Activated naive CD8-positive, alpha-beta T cell treated with anti-CD3 and anti-CD28 coated beads, Interleukin-2, amount 10 ng/mL, durations not matched to agents 7 days and 5 days (primary cell): ENCODE results near the gene ZRANB3. TPM values are rescaled to one million over a fixed set of nuclear protein-coding genes. Genes with fewer than 3 reads are reported as not detected.
"Not testable (repeated sequence)": the region's sequence is repeated elsewhere in the genome, so short reads cannot be mapped to it uniquely, and the experiment has no call there.

Experiments used
- ATAC-seq: fragments of 150-1000 bp; cut with Tn5 transposase; one replicate; pipeline ENCODE4 v1.10.0; 2021; ENCODE audit warnings: low read depth, moderate library complexity
- POLR2A ChIA-PET: fragments of 350-600 bp; sonication (Branson Sonifier 250); formaldehyde crosslinking; loops from one replicate; lab custom pipeline; 2021; ENCODE audit warnings: antibody characterized with exemption; lab: Charles Lee
- DNase-seq: peaks from one replicate; pipeline ENCODE4 v3.0.0; 2021
- H3K27ac Mint-ChIP-seq: one replicate; pipeline ENCODE4 v1.8.0; 2022; ENCODE audit warnings: mild to moderate bottlenecking, mixed read lengths
- H3K27me3 Mint-ChIP-seq: one replicate; pipeline ENCODE4 v1.8.0; 2022; ENCODE audit warnings: mild to moderate bottlenecking, moderate library complexity, mixed read lengths
- H3K36me3 Mint-ChIP-seq: one replicate; pipeline ENCODE4 v1.8.0; 2021; ENCODE audit warnings: mild to moderate bottlenecking, mixed read lengths
- H3K4me1 Mint-ChIP-seq: one replicate; pipeline ENCODE4 v1.8.0; 2021; ENCODE audit warnings: mixed read lengths
- H3K4me3 Mint-ChIP-seq: one replicate; pipeline ENCODE4 v1.8.0; 2022; ENCODE audit warnings: mild to moderate bottlenecking, moderate library complexity, mixed read lengths
- H3K9me3 Mint-ChIP-seq: one replicate; pipeline ENCODE4 v1.8.0; 2021; ENCODE audit warnings: mixed read lengths
- total RNA-seq, 2 experiments: library from RNA; stranded (reverse); gene quantifications; one replicate each; pipeline ENCODE4 v1.2.3, GENCODE V29; 2021

Gene ZRANB3
- total RNA-seq, 2 experiments from 2014 or later = 7.0 to 7.9 TPM

DNA sequence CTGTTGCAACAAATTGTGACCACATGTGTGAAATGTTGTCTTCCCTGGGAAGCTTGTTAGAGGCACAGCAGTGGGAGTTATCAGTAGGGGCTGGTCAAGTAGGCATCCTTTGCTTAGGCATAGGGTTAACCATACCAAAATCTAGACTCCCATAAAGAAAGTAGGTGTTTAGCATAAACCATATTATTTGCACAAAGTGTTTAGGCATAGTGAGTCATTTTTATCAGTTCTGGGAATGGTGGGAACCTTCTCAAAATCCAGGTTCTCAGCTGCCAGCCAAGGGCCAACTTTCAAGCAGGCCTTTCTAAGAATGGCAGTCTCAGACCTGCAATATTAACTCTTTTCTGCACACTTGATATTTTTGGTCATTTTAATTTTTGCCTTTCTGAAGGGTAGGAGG lies 390.4 kb downstream of the ZRANB3 start:
- POLR2A ChIA-PET = no interaction called here
- no peaks in the 10 kb centered on the region for H3K27me3 Mint-ChIP-seq
- peaks cover 1% of the 10 kb centered on the region for H3K4me1 Mint-ChIP-seq
- ATAC-seq (no peak), DNase-seq (no peak)
- H3K4me3 Mint-ChIP-seq = no peak overlapping the region
- no peak overlapping the region for H3K27ac Mint-ChIP-seq
- H3K36me3 Mint-ChIP-seq = peaks cover 63% of the 10 kb centered on the region
- H3K9me3 Mint-ChIP-seq = peaks cover 17% of the 10 kb centered on the region

DNA sequence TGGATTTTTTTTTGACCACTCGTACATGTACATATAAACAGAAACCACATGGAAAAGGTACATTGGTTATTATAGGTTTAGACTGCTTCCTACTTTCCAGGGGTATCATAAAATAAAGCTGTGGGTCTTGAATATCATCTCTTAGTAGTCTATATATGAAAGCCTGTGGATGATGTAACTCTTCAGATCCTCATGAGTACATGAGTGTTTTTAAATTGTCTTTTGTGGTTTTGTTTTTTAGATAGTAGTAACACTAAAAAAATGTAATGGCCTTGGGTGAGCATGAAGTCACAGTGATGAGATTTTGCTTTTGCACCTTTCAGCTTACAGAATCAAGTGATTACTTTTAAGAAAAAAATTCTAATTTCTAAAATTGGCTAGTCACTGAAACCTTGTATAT lies 398.7 kb downstream of the ZRANB3 start:
- peaks cover 47% of the 10 kb centered on the region for H3K36me3 Mint-ChIP-seq
- ATAC-seq = no peak

DNA sequence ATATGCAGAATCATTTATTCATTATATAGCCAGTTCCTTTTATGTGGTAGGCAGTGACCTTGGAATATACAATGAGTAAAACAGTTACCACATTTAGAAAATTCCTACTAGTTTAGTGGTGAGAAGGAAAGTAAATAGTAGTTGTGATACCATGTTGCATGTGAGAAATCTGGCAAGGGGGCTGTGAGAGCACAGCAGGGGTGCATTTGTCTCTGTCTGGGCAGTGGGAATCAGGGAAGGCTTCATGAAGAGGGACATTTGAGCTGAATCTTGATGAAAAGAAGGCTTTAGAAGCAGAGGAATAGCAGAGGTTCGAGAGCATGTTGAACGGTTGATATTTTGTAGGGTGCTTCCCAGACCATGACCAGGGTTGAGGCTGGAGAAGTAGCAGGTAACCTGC lies 400.3 kb downstream of the ZRANB3 start:
- Mint-ChIP-seq H3K4me3 (no peak overlapping the region), H3K27me3 (no peaks in the 10 kb centered on the region)

More for the DNA sequence above, 398.7 kb downstream of the ZRANB3 start:
- no peak for DNase-seq
- no peak overlapping the region for H3K27ac Mint-ChIP-seq
- H3K4me1 Mint-ChIP-seq = peaks cover 4% of the 10 kb centered on the region
- no peak overlapping the region for H3K4me3 Mint-ChIP-seq
- H3K9me3 Mint-ChIP-seq = no peaks in the 10 kb centered on the region
- POLR2A ChIA-PET = no interaction called here
- H3K27me3 Mint-ChIP-seq = no peaks in the 10 kb centered on the region

DNA sequence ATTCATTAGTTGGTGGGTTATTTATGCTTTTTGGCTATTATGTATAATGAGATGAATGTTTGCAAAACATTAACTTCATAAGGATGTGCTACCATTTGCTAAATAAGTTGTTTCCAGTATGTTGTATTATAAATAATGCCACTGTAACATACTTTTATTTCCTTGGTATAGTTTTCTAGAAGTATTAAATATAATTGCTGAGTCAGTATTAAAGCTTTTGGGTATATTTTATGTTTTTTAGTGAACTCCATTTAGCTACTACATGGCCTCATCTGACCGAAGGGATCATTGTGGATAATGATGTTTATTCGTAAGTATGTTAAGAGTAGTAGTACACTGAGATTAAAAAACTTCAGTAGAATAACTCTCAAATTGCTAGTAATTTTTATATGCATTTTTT lies 405.1 kb downstream of the ZRANB3 start:
- Mint-ChIP-seq H3K4me3 (no peak overlapping the region), H3K9me3 (no peaks in the 10 kb centered on the region), H3K27ac (no peak overlapping the region), H3K36me3 (peaks cover 15% of the 10 kb centered on the region), H3K27me3 (no peaks in the 10 kb centered on the region), H3K4me1 (peaks cover 1% of the 10 kb centered on the region)
- POLR2A ChIA-PET = no interaction called here
- no peak for DNase-seq
- ATAC-seq = no peak

More for the DNA sequence above, 400.3 kb downstream of the ZRANB3 start:
- no peaks in the 10 kb centered on the region for H3K9me3 Mint-ChIP-seq
- H3K27ac Mint-ChIP-seq = peak overlapping the region; percentile 0
- DNase-seq (no peak), ATAC-seq (no peak)
- peaks cover 4% of the 10 kb centered on the region for H3K4me1 Mint-ChIP-seq
- peaks cover 41% of the 10 kb centered on the region for H3K36me3 Mint-ChIP-seq
- POLR2A ChIA-PET = no interaction called here

DNA sequence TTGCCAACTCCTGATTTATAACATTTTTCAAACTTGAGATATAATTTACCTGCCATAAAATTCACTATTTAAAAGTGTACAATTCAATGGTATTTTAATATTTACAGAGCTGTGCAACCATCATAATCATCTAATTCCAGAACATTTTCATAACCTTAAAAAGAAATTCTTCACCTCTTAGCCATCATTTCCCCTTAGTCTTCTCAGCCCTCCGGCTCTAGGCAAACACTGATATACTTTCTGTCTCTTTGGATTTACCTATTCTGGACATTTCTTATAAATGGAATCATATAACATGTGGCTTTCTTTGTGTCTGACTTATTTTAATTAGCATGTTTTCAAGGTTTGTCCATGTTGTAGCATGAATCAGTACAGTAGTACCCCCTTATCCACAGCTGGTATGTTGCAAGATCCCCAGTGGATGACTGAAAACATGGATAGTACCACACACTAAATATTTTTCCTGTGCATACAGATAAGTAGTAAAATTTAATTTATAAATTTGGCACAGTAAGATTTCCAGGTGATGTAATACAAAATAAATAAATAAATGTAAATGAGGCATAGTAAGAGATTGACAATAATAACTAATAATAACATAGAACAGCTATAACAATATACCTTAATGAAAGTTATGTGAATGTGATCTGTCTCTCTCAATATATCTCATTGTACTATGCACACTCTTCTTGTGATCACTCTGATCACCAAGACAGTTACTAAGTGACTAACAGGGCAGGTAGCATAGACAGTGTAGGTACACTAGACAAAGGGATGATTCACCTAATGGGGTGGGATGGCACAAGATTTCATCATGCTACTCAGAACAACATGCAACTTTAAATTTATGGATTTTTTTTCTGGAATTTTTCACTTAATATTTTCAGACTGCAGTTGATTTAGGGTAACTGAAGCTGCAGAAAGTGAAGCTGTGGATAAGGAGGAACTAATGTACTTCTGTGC lies 405.8 kb downstream of the ZRANB3 start:
- H3K9me3 Mint-ChIP-seq = no peaks in the 10 kb centered on the region

DNA sequence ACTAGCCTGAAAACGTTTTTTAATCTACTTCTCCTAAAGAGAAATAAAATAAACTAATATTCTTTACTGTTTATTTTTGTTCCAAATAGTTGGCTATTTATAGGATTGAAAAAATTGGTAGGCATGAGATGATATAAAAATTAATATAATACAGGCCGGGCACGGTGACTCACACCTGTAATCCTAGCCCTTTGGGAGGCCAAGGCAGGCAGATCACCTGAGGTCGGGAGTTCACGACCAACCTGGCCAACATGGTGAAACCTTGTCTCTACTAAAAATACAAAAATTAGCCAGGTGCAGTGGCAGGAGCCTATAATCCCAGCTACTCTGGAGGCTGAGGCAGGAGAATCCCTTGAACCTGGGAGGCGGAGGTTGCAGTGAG lies 409.4 kb downstream of the ZRANB3 start:
- H3K9me3 Mint-ChIP-seq, ATAC-seq, DNase-seq, POLR2A ChIA-PET, H3K27me3 Mint-ChIP-seq, H3K4me3 Mint-ChIP-seq, H3K27ac Mint-ChIP-seq, H3K4me1 Mint-ChIP-seq: not testable (repeated sequence)
- H3K36me3 Mint-ChIP-seq = peaks cover 14% of the 10 kb centered on the region

More for the DNA sequence above, 405.8 kb downstream of the ZRANB3 start:
- ATAC-seq (no peak), DNase-seq (no peak)
- Mint-ChIP-seq H3K4me1 (no peaks in the 10 kb centered on the region), H3K27me3 (no peaks in the 10 kb centered on the region), H3K27ac (no peak overlapping the region), H3K4me3 (no peak overlapping the region), H3K36me3 (peaks cover 15% of the 10 kb centered on the region)
- POLR2A ChIA-PET = no interaction called here

DNA sequence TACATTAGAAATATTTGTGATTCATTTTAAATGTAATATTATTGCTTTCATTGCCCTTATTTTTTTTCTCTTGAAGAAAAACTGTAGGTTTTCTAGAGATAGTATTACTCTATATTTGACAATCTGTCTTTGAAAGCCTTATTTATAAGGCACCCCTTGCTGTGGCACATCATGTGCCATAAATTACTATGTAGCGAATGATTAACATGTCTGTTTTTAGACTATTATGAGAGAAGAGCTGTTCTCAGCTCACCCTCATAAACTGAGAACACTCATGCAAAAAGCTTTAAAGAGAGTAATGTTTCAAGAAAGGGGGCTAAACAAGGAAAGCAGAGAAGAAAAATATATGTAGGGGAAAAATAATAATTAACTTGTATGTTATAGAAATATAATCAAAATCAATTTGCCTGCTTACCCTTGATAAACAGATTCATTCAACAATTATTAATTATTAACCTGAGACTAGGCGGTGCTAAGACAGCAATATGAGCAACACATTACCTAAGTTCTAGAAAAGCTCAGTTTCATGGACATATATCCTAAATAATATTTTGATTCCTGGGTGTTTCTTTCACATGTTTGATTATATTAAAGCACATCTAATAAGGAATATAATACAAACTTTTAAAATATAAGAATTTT lies 409.9 kb downstream of the ZRANB3 start:
- POLR2A ChIA-PET = no interaction called here
- ATAC-seq = no peak
- Mint-ChIP-seq H3K4me3 (no peak overlapping the region), H3K9me3 (no peaks in the 10 kb centered on the region), H3K27ac (no peak overlapping the region), H3K4me1 (peaks cover 3% of the 10 kb centered on the region), H3K27me3 (no peaks in the 10 kb centered on the region), H3K36me3 (peaks cover 14% of the 10 kb centered on the region)
- DNase-seq = no peak

DNA sequence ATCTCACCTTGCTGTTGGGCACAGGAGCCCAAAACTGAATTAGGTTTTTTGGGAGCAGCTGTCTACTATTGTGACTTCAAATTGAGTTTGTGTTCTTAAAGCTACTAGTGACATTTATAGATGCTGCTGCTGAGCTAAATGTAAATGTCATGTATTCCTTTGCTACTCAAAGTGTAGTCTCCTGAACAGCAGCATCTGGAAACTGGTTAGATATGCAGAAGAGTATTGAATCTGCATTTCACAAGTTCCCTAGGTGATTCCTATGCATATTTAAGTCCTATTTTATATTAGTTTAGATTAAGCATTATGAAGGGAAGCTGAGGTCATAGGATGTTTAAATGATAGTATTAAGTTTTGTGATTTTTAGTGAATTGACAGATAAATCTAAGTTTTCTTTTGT lies 411.4 kb downstream of the ZRANB3 start:
- POLR2A ChIA-PET = no interaction called here
- no peak overlapping the region for H3K4me3 Mint-ChIP-seq
- H3K27me3 Mint-ChIP-seq = no peaks in the 10 kb centered on the region
- ATAC-seq (no peak), DNase-seq (no peak)
- no peak overlapping the region for H3K27ac Mint-ChIP-seq
- H3K4me1 Mint-ChIP-seq = peaks cover 3% of the 10 kb centered on the region
- no peaks in the 10 kb centered on the region for H3K9me3 Mint-ChIP-seq
- H3K36me3 Mint-ChIP-seq = peaks cover 14% of the 10 kb centered on the region

DNA sequence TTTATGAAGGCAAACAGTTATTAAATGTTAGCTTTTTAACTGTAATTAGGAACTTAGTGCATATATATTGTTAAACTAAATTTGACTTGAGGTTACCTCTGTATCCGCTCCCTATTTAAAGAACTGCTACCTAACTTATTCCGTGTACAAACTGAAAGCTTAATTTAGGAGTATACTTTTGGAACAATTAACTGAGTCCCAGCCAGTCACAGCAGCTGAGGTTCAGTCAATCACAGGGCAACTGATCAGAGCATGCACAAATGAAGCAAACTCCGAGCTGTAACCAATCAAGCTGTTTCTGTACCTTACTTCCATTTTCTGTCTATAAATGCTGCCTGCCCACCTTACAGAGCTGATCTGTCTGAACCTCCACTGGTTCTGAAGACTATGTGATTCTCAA lies 417.7 kb downstream of the ZRANB3 start:
- no peak for ATAC-seq
- H3K4me1 Mint-ChIP-seq = no peaks in the 10 kb centered on the region
- no peak overlapping the region for H3K4me3 Mint-ChIP-seq
- DNase-seq = no peak
- no peaks in the 10 kb centered on the region for H3K27me3 Mint-ChIP-seq
- no peak overlapping the region for H3K27ac Mint-ChIP-seq
- H3K9me3 Mint-ChIP-seq = peaks cover 2% of the 10 kb centered on the region
- POLR2A ChIA-PET = no interaction called here
- H3K36me3 Mint-ChIP-seq = peaks cover 9% of the 10 kb centered on the region

DNA sequence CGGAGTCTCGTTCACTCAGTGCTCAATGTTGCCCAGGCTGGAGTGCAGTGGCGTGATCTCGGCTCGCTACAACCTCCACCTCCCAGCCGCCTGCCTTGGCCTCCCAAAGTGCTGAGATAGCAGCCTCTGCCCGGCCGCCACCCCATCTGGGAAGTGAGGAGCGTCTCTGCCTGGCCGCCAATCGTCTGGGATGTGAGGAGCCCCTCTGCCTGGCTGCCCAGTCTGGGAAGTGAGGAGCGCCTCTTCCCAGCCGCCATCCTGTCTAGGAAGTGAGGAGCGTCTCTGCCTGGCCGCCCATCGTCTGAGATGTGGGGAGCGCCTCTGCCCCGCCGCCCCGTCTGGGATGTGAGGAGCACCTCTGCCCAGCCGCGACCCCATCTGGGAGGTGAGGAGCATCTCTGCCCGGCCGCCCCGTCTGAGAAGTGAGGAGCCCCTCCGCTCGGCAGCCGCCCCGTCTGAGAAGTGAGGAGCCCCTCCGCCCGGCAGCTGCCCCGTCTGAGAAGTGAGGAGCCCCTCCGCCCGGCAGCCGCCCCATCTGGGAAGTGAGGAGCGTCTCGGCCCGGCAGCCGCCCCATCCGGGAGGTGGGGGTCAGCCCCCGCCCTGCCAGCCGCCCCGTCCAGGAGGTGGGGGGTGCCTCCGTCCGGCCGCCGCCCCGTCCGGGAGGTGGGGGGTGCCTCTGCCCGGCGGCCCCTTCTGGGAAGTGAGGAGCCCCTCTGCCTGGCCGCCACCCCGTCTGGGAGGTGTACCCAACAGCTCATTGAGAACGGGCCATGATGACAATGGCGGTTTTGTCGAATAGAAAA lies 425.3 kb downstream of the ZRANB3 start:
- POLR2A ChIA-PET, H3K4me3 Mint-ChIP-seq, H3K4me1 Mint-ChIP-seq, H3K27me3 Mint-ChIP-seq, H3K9me3 Mint-ChIP-seq, DNase-seq, H3K27ac Mint-ChIP-seq, ATAC-seq: not testable (repeated sequence)
- H3K36me3 Mint-ChIP-seq = peaks cover 48% of the 10 kb centered on the region

DNA sequence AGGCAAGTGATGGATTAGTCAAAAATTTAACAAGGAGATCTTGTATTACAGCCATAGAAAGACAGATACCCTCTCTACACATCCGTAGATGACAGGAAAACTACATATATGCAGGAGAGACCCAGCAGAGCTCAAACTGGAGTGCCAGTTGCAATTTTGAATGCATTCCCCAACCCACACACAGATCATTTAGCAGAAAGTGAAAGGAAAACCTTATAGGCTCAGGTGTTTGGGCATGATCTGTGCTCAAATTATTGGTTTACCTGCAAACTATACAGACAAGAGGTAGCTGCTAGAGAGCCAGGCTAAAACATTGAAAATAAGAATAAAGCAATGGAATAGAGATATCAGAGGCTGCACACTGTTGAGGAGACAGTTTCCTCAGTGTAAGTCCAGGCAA lies 427.2 kb downstream of the ZRANB3 start:
- Mint-ChIP-seq H3K4me3 (peak overlapping the region; percentile 41), H3K27me3 (no peaks in the 10 kb centered on the region), H3K36me3 (peaks cover 49% of the 10 kb centered on the region), H3K27ac (peak overlapping the region; percentile 66), H3K4me1 (peaks cover 18% of the 10 kb centered on the region), H3K9me3 (peaks cover 1% of the 10 kb centered on the region)
- POLR2A ChIA-PET = no interaction called here
- ATAC-seq (peak; percentile 65), DNase-seq (no peak)

DNA sequence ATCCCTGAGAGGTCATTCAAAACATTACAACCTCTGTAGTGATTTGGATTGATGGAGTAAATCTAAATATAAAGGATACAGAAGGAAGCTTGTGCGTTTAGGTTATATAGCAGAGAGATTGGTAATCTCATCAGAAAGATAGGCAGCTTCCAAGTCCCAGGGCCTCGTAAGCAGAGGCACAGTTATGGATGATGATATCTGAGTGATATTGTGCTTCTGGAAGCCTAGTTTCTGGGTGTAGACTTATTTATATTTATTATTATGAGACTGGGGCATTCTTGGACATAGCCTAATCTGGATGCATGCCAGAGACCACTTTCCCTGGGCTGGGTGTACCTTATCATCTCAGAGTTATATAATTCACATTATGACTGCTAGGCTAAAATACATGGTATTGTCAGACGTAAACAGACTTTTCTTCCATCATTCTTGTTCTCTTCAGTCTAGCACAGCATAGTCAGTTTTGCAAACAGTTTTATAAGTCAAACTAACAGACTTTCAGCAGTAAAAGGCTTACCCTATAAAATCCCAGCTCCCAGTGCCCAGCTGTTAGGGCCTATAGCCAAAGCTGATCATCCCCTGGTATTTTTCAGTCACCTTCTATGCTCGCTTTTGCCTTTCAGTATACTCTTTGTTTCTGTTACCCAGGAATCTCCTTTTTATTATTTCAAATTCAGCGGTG lies 431.1 kb downstream of the ZRANB3 start:
- Mint-ChIP-seq H3K27ac (peak overlapping the region; percentile 33), H3K4me1 (peaks cover 21% of the 10 kb centered on the region), H3K4me3 (peak overlapping the region; percentile 67), H3K27me3 (no peaks in the 10 kb centered on the region), H3K36me3 (peaks cover 40% of the 10 kb centered on the region), H3K9me3 (peaks cover 1% of the 10 kb centered on the region)
- DNase-seq (no peak), ATAC-seq (no peak)
- POLR2A ChIA-PET = no interaction called here
